IMR-90 (cell line): Measurements from ENCODE around the gene PDE6B. TPM values are rescaled to one million over a fixed set of nuclear protein-coding genes. Genes with fewer than 3 reads are reported as not detected.

Experiments
- ATAC-seq: fragments of 200-7000 bp; cut with Tn5 transposase; 2 replicates; pipeline ENCODE4 v1.9.1; 2020; ENCODE audit warnings: low read depth, mild to moderate bottlenecking, moderate library complexity
- BruUV-seq: library from RNA; stranded (reverse); fragments of 400-500 nt; replicated peaks from 2 replicates; lab custom pipeline; 2021; lab: Mats Ljungman, UMichigan
- CTCF ChIA-PET: fragments of 300-600 bp; formaldehyde crosslinking; extraction: SDS; loops from one replicate; lab custom pipeline; 2021; ENCODE audit warnings: antibody characterized with exemption; lab: Yijun Ruan, JAX
- POLR2A ChIA-PET: fragments of 300-600 bp; sonication (Branson Sonifier 250); formaldehyde crosslinking; loops from one replicate; lab custom pipeline; 2022; ENCODE audit warnings: antibody characterized with exemption; ENCODE audit not compliant: unreplicated experiment; lab: Charles Lee
- DNase-seq: peaks from one replicate; pipeline ENCODE4 v3.0.0; 2013
- H2AFZ ChIP-seq: replicated peaks from 2 replicates; pipeline ENCODE3; 2013; ENCODE audit warnings: low read length, mild to moderate bottlenecking; ENCODE audit not compliant: poor library complexity
- H2AK5ac ChIP-seq: 2 replicates; pipeline ENCODE4 v1.6.1; 2013; ENCODE audit warnings: low read depth, low read length, inconsistent platforms
- H2AK9ac ChIP-seq: replicated peaks from 2 replicates; pipeline ENCODE3; 2013; ENCODE audit warnings: mild to moderate bottlenecking, low read depth, low read length, moderate library complexity; ENCODE audit not compliant: poor library complexity
- H2BK120ac ChIP-seq: 2 replicates; pipeline ENCODE4 v1.6.1; 2013; ENCODE audit warnings: low read depth, low read length, inconsistent platforms
- H2BK15ac ChIP-seq: 3 replicates; pipeline ENCODE4 v1.6.1; 2013; ENCODE audit warnings: low read depth, low read length, inconsistent platforms
- H2BK20ac ChIP-seq: 2 replicates; pipeline ENCODE4 v1.6.1; 2013; ENCODE audit warnings: low read depth, mild to moderate bottlenecking, inconsistent platforms, low read length, moderate library complexity
- H2BK5ac ChIP-seq: 2 replicates; pipeline ENCODE4 v1.6.1; 2013; ENCODE audit warnings: mild to moderate bottlenecking, low read depth, low read length, inconsistent platforms; ENCODE audit not compliant: poor library complexity, severe bottlenecking
- H3K14ac ChIP-seq: replicated peaks from 2 replicates; pipeline ENCODE4 v1.6.1; 2013; ENCODE audit warnings: low read depth, low read length, inconsistent platforms
- H3K18ac ChIP-seq: 2 replicates; pipeline ENCODE4 v1.6.1; 2013; ENCODE audit warnings: low read depth, low read length, control low read depth
- H3K23ac ChIP-seq: 2 replicates; pipeline ENCODE4 v1.6.1; 2013; ENCODE audit warnings: low read depth, low read length, inconsistent platforms
- H3K27ac ChIP-seq: 2 replicates; pipeline ENCODE4 v1.5.1; 2013; ENCODE audit warnings: mild to moderate bottlenecking, control low read depth, low read length; ENCODE audit not compliant: insufficient read depth
- H3K27me3 ChIP-seq: 2 replicates; pipeline ENCODE4 v1.6.1; 2013; ENCODE audit warnings: low read length; ENCODE audit not compliant: control insufficient read depth, insufficient read depth
- H3K36me3 ChIP-seq: 2 replicates; pipeline ENCODE4 v1.6.1; 2013; ENCODE audit warnings: low read length, mixed read lengths; ENCODE audit not compliant: control insufficient read depth, insufficient read depth
- H3K4ac ChIP-seq: 2 replicates; pipeline ENCODE4 v1.6.1; 2013; ENCODE audit warnings: low read depth, low read length, inconsistent platforms
- H3K4me1 ChIP-seq: 2 replicates; pipeline ENCODE4 v1.6.1; 2013; ENCODE audit warnings: low read length, mixed read lengths; ENCODE audit not compliant: control insufficient read depth, insufficient read depth
- H3K4me2 ChIP-seq: 2 replicates; pipeline ENCODE4 v1.6.1; 2013; ENCODE audit warnings: low read depth, mild to moderate bottlenecking, control low read depth, low read length, moderate library complexity
- H3K4me3 ChIP-seq: 2 replicates; pipeline ENCODE4 v1.5.1; 2013; ENCODE audit warnings: low read depth, mild to moderate bottlenecking, control low read depth, low read length, moderate library complexity; ENCODE audit not compliant: insufficient read depth
- H3K56ac ChIP-seq: 2 replicates; pipeline ENCODE4 v1.6.1; 2013; ENCODE audit warnings: low read length, inconsistent platforms; ENCODE audit not compliant: insufficient read depth; ENCODE audit errors: extremely low read depth
- H3K79me1 ChIP-seq, 2 experiments: 2 replicates each; pipeline ENCODE4 v1.6.1; 2013; ENCODE audit warnings: low read length in 2 of 2, inconsistent platforms in 1 of 2, low read depth in 1 of 2
- H3K9ac ChIP-seq: 2 replicates; pipeline ENCODE4 v1.6.1; 2013; ENCODE audit warnings: low read depth, low read length, control low read depth
- H3K9me1 ChIP-seq: 2 replicates; pipeline ENCODE4 v1.6.1; 2013; ENCODE audit warnings: low read length, inconsistent platforms; ENCODE audit not compliant: insufficient read depth
- H3K9me3 ChIP-seq: 2 replicates; pipeline ENCODE4 v1.6.1; 2013; ENCODE audit warnings: low read length; ENCODE audit not compliant: control insufficient read depth, insufficient read depth
- H4K20me1 ChIP-seq: 2 replicates; pipeline ENCODE4 v1.6.1; 2013; ENCODE audit warnings: low read length, inconsistent platforms; ENCODE audit not compliant: insufficient read depth
- H4K5ac ChIP-seq: 2 replicates; pipeline ENCODE4 v1.6.1; 2013; ENCODE audit warnings: mild to moderate bottlenecking, low read depth, low read length, control low read depth
- H4K8ac ChIP-seq, 2 experiments: 2 replicates each; pipeline ENCODE4 v1.6.1; 2013; ENCODE audit warnings: low read depth in 2 of 2, low read length in 2 of 2, control low read depth in 1 of 2, inconsistent platforms in 1 of 2
- H4K91ac ChIP-seq: 2 replicates; pipeline ENCODE4 v1.6.1; 2013; ENCODE audit warnings: low read depth, low read length, inconsistent platforms; ENCODE audit not compliant: insufficient read depth
- BHLHE40 ChIP-seq: fragments of 150-350 bp; IDR thresholded peaks from 2 replicates; pipeline ENCODE4 v1.6.1; 2016; ENCODE audit warnings: mild to moderate bottlenecking, low read depth, low read length
- MAZ ChIP-seq: IDR thresholded peaks from 2 replicates; pipeline ENCODE4 v1.6.1; 2012; ENCODE audit warnings: low read depth, mild to moderate bottlenecking, low read length, improper control_type of control experiment, moderate library complexity, borderline replicate concordance
- RAD21 ChIP-seq: IDR thresholded peaks from 2 replicates; pipeline ENCODE4 v1.6.1; 2012; ENCODE audit warnings: low read length, improper control_type of control experiment
- RFX5 ChIP-seq: IDR thresholded peaks from 2 replicates; pipeline ENCODE4 v1.8.0; 2012; ENCODE audit warnings: low read depth, mild to moderate bottlenecking, low read length, moderate library complexity
- WGBS, 2 experiments: methylation state at CpG; one replicate each; pipeline versions ENCODE4 v1.1.5 to v1.1.7; 2013; ENCODE audit warnings: missing lambda C conversion rate in 2 of 2; ENCODE audit not compliant: insufficient read length in 1 of 2; ENCODE audit errors: extremely low coverage in 2 of 2; 5-methylcytosine and 5-hydroxymethylcytosine counted together
- dilution Hi-C: fragments of 300-500 bp; cut with HindIII; formaldehyde crosslinking; loops from one replicate; pipeline ENCODE4 v1.14.3; 2018; ENCODE audit warnings: low sequenced_read_pairs; ENCODE audit not compliant: unreplicated experiment
- in situ Hi-C: fragments of 300-500 bp; cut with MboI; formaldehyde crosslinking; loops from 3 replicates; pipeline ENCODE4 v1.14.3; 2019; ENCODE audit warnings: low sequenced_read_pairs, inconsistent platforms, mixed read lengths
- intact Hi-C: fragments of 100-400 bp; cut with micrococcal nuclease; formaldehyde crosslinking; loops from 2 replicates; pipeline ENCODE4 v1.10.0; 2022
- polyA plus RNA-seq, 3 experiments: library from polyadenylated mRNA; depleted of rRNA; stranded (reverse); fragments of >200 nt; gene quantifications; 2 replicates each; pipeline ENCODE4 v1.2.3, GENCODE V29; 2012; ENCODE audit warnings: low replicate concordance in 1 of 3
- total RNA-seq: library from RNA; depleted of rRNA; stranded (reverse); fragments of >200 nt; gene quantifications from 2 replicates; pipeline ENCODE4 v1.2.3, GENCODE V29; 2012

PDE6B gene
- total and polyA plus RNA-seq, 2 of the 4 experiments (the other 2 are of a cell fraction) = under 0.01 TPM; not detected in 1

GRCh38 chr4:675036-675882 is 49.9 kb downstream of the PDE6B start (continued):
- no peak for TF ChIP-seq RFX5
- no peak for TF ChIP-seq RAD21

GRCh38 chr4:675980-676870 is 50.9 kb downstream of the PDE6B start:
- Histone ChIP-seq H3K36me3 (peaks cover 12% of the 10 kb centered on the region), H2BK20ac (no peak overlapping the region), H4K91ac (no peak overlapping the region), H4K5ac (no peak overlapping the region), H3K79me1 (peaks cover 17 to 27% of the 10 kb centered on the region in 2 experiments; a peak in 3 of 4 replicates), H2BK120ac (no peak overlapping the region), H3K9ac (no peak overlapping the region), H4K20me1 (no peaks in the 10 kb centered on the region), H2BK5ac (no peak overlapping the region), H3K14ac (no peak overlapping the region), H4K8ac (no peak overlapping the region; a peak in 1 of 4 replicates), H3K4ac (no peak overlapping the region), H3K27me3 (no peaks in the 10 kb centered on the region), H2AK5ac (no peak overlapping the region), H3K9me1 (peaks cover 4% of the 10 kb centered on the region; the same call in 1 of the 2 replicates), H3K18ac (no peak overlapping the region), H2BK15ac (no peak overlapping the region), H3K23ac (no peak overlapping the region), H2AFZ (no peak overlapping the region), H3K4me3 (no peak overlapping the region), H3K56ac (no peak overlapping the region), H3K4me2 (no peak overlapping the region), H3K4me1 (peaks cover 12% of the 10 kb centered on the region), H3K9me3 (no peaks in the 10 kb centered on the region), H3K27ac (no peak overlapping the region), H2AK9ac (no peak overlapping the region)
- no peak for TF ChIP-seq MAZ
- TF ChIP-seq BHLHE40 = no peak
- dilution Hi-C loops (no loop called here), in situ Hi-C loops (no loop called here), intact Hi-C loops (loop anchor here (10.0 kb wide), 1 partner anchor 341 kb away; the partner anchor contains the start of gene ZNF141)
- 85% methylated on average over 8 of the region's 19 CpGs; no CpG with 5 or more reads in 1 of the 2 experiments for WGBS, 2 experiments
- no peak for ATAC-seq
- no peak for DNase-seq
- ChIA-PET POLR2A (no interaction called here), CTCF (no interaction called here)
- TSS peak; percentile 29 for BruUV-seq
